ENCODE data around the gene PATL1.
"Not testable (repeated sequence)": the region's sequence is repeated elsewhere in the genome, so short reads cannot be mapped to it uniquely, and the experiment has no call there.

The PATL1 gene

GRCh38 chr11:59668950-59669610 lies at the start of gene PATL1:
PATL1 (minus strand) TSS chr11:59669037; CDS start chr11:59668895, 142 bp downstream.
- H3K4me3 Mint-ChIP-seq, result peak within 1 kb of the TSS; percentile 95
- H3K27me3 Mint-ChIP-seq (ENCODE audit: low read depth), result no peaks in the 10 kb centered on the region
- H3K4me1 Mint-ChIP-seq (ENCODE audit: low read depth), result peaks cover 33% of the 10 kb centered on the region

GRCh38 chr11:59716051-59716450 lies 47.2 kb upstream of the PATL1 start:
- H3K36me3 Mint-ChIP-seq (ENCODE audit: low read depth), result no peaks in the 10 kb centered on the region
- H3K27me3 Mint-ChIP-seq (ENCODE audit: low read depth), result peaks cover 31% of the 10 kb centered on the region
- no peak overlapping the region for H3K4me3 Mint-ChIP-seq
- H3K4me1 Mint-ChIP-seq (ENCODE audit: low read depth), result no peaks in the 10 kb centered on the region
- no peaks in the 10 kb centered on the region for H3K9me3 Mint-ChIP-seq
- H3K27ac Mint-ChIP-seq, result no peak overlapping the region

More at GRCh38 chr11:59668950-59669610, at the start of gene PATL1:
- Mint-ChIP-seq H3K27ac (peak within 1 kb of the TSS; percentile 99), H3K36me3 (ENCODE audit: low read depth) (peaks cover 18% of the 10 kb centered on the region), H3K9me3 (no peaks in the 10 kb centered on the region)

GRCh38 chr11:59713745-59714144 lies 44.9 kb upstream of the PATL1 start, which contains the start of gene OR10V1:
OR10V1 (minus strand) TSS chr11:59713845; CDS start chr11:59713845, 0 bp downstream.
- Mint-ChIP-seq H3K36me3 (ENCODE audit: low read depth) (no peaks in the 10 kb centered on the region), H3K9me3 (no peaks in the 10 kb centered on the region), H3K27ac (no peak within 1 kb of the TSS), H3K4me3 (no peak within 1 kb of the TSS), H3K27me3 (ENCODE audit: low read depth) (peaks cover 26% of the 10 kb centered on the region), H3K4me1 (ENCODE audit: low read depth) (no peaks in the 10 kb centered on the region)

- Mint-ChIP-seq H3K27me3 (ENCODE audit: low read depth) (peaks cover 15% of the 10 kb centered on the region), H3K4me3 (no peak overlapping the region), H3K4me1 (ENCODE audit: low read depth) (no peaks in the 10 kb centered on the region), H3K27ac (no peak overlapping the region), H3K9me3 (no peaks in the 10 kb centered on the region), H3K36me3 (ENCODE audit: low read depth) (no peaks in the 10 kb centered on the region)
These were observed 41.5 kb upstream of the PATL1 start for GRCh38 chr11:59710136-59710847.

- no peak overlapping the region for H3K27ac Mint-ChIP-seq
- H3K9me3 Mint-ChIP-seq, result no peaks in the 10 kb centered on the region
- no peaks in the 10 kb centered on the region for H3K36me3 Mint-ChIP-seq (ENCODE audit: low read depth)
- H3K4me1 Mint-ChIP-seq (ENCODE audit: low read depth), result no peaks in the 10 kb centered on the region
- H3K4me3 Mint-ChIP-seq, result no peak overlapping the region
- peaks cover 8% of the 10 kb centered on the region for H3K27me3 Mint-ChIP-seq (ENCODE audit: low read depth)
These were observed 39.7 kb upstream of the PATL1 start for GRCh38 chr11:59708537-59708936.

- no peaks in the 10 kb centered on the region for H3K27me3 Mint-ChIP-seq (ENCODE audit: low read depth)
- H3K9me3 Mint-ChIP-seq, result no peaks in the 10 kb centered on the region
- no peaks in the 10 kb centered on the region for H3K4me1 Mint-ChIP-seq (ENCODE audit: low read depth)
- H3K27ac Mint-ChIP-seq, result no peak overlapping the region
- no peak overlapping the region for H3K4me3 Mint-ChIP-seq
- H3K36me3 Mint-ChIP-seq (ENCODE audit: low read depth), result no peaks in the 10 kb centered on the region
These were observed 38.5 kb upstream of the PATL1 start for GRCh38 chr11:59707371-59707770.

- no peaks in the 10 kb centered on the region for H3K27me3 Mint-ChIP-seq (ENCODE audit: low read depth)
- no peaks in the 10 kb centered on the region for H3K36me3 Mint-ChIP-seq (ENCODE audit: low read depth)
- H3K27ac Mint-ChIP-seq, result no peak overlapping the region
- no peaks in the 10 kb centered on the region for H3K9me3 Mint-ChIP-seq
- H3K4me3 Mint-ChIP-seq, result no peak overlapping the region
- H3K4me1 Mint-ChIP-seq (ENCODE audit: low read depth), result no peaks in the 10 kb centered on the region
These were observed 37.9 kb upstream of the PATL1 start for GRCh38 chr11:59706518-59707285.

GRCh38 chr11:59705294-59705693 lies 36.5 kb upstream of the PATL1 start:
- no peak overlapping the region for H3K4me3 Mint-ChIP-seq
- no peaks in the 10 kb centered on the region for H3K36me3 Mint-ChIP-seq (ENCODE audit: low read depth)
- H3K27me3 Mint-ChIP-seq (ENCODE audit: low read depth), result no peaks in the 10 kb centered on the region
- H3K4me1 Mint-ChIP-seq (ENCODE audit: low read depth), result no peaks in the 10 kb centered on the region
- no peaks in the 10 kb centered on the region for H3K9me3 Mint-ChIP-seq
- no peak overlapping the region for H3K27ac Mint-ChIP-seq

- H3K4me3 Mint-ChIP-seq; H3K4me1 Mint-ChIP-seq (ENCODE audit: low read depth); H3K27ac Mint-ChIP-seq; H3K27me3 Mint-ChIP-seq (ENCODE audit: low read depth); H3K36me3 Mint-ChIP-seq (ENCODE audit: low read depth); H3K9me3 Mint-ChIP-seq: not testable (repeated sequence)
These were observed 34.7 kb upstream of the PATL1 start for GRCh38 chr11:59703515-59703914.

- not testable (repeated sequence) for H3K27ac Mint-ChIP-seq; H3K36me3 Mint-ChIP-seq (ENCODE audit: low read depth); H3K4me3 Mint-ChIP-seq; H3K4me1 Mint-ChIP-seq (ENCODE audit: low read depth); H3K27me3 Mint-ChIP-seq (ENCODE audit: low read depth); H3K9me3 Mint-ChIP-seq
These were observed 31.3 kb upstream of the PATL1 start for GRCh38 chr11:59700157-59700556.

GRCh38 chr11:59698506-59698905 lies 29.7 kb upstream of the PATL1 start:
- Mint-ChIP-seq H3K9me3 (peaks cover 3% of the 10 kb centered on the region), H3K36me3 (ENCODE audit: low read depth) (no peaks in the 10 kb centered on the region), H3K4me3 (no peak overlapping the region), H3K27ac (no peak overlapping the region), H3K27me3 (ENCODE audit: low read depth) (peaks cover 21% of the 10 kb centered on the region), H3K4me1 (ENCODE audit: low read depth) (no peaks in the 10 kb centered on the region)

- Mint-ChIP-seq H3K27me3 (ENCODE audit: low read depth) (peaks cover 38% of the 10 kb centered on the region), H3K4me3 (no peak overlapping the region), H3K27ac (no peak overlapping the region), H3K4me1 (ENCODE audit: low read depth) (no peaks in the 10 kb centered on the region), H3K9me3 (peaks cover 15% of the 10 kb centered on the region), H3K36me3 (ENCODE audit: low read depth) (no peaks in the 10 kb centered on the region)
These were observed 24.1 kb upstream of the PATL1 start for GRCh38 chr11:59692915-59693314.

- Mint-ChIP-seq H3K9me3 (peaks cover 15% of the 10 kb centered on the region), H3K4me3 (no peak overlapping the region), H3K27ac (no peak overlapping the region), H3K27me3 (ENCODE audit: low read depth) (peaks cover 38% of the 10 kb centered on the region), H3K4me1 (ENCODE audit: low read depth) (no peaks in the 10 kb centered on the region), H3K36me3 (ENCODE audit: low read depth) (no peaks in the 10 kb centered on the region)
These were observed 22.3 kb upstream of the PATL1 start for GRCh38 chr11:59691156-59691555.

- Mint-ChIP-seq H3K9me3 (peaks cover 15% of the 10 kb centered on the region), H3K4me1 (ENCODE audit: low read depth) (no peaks in the 10 kb centered on the region), H3K27ac (no peak overlapping the region), H3K27me3 (ENCODE audit: low read depth) (peaks cover 41% of the 10 kb centered on the region), H3K36me3 (ENCODE audit: low read depth) (no peaks in the 10 kb centered on the region), H3K4me3 (no peak overlapping the region)
These were observed 20.2 kb upstream of the PATL1 start for GRCh38 chr11:59689015-59689414.

- H3K4me3 Mint-ChIP-seq; H3K27ac Mint-ChIP-seq; H3K9me3 Mint-ChIP-seq; H3K36me3 Mint-ChIP-seq (ENCODE audit: low read depth); H3K4me1 Mint-ChIP-seq (ENCODE audit: low read depth): not testable (repeated sequence)
- H3K27me3 Mint-ChIP-seq (ENCODE audit: low read depth), result peaks cover 30% of the 10 kb centered on the region
These were observed 12.5 kb upstream of the PATL1 start for GRCh38 chr11:59681260-59681725.

Data from T-helper 1 cell treated with Interleukin-12 subunit alpha and Interleukin-12 subunit beta and Interleukin-4 antibody, amounts not matched to agents 30 μg/mL and 1 μg/mL, for 36 hours (primary cell).